UCSD-AML1 (cell line): Measurements from ENCODE around the gene ST3GAL4.

Source experiments
- DNase-seq: peaks from one replicate; lab custom pipeline; 2025; ENCODE audit not compliant: unreplicated experiment; lab: John Stamatoyannopoulos, UW

Gene ST3GAL4

GRCh38 chr11:126329644-126330211, 25.8 kb upstream of the ST3GAL4 start:
- DNase-seq: no peak

- no peak for DNase-seq
Observed at GRCh38 chr11:126331286-126331685, 24.2 kb upstream of the ST3GAL4 start.

- DNase-seq: no peak
Observed at GRCh38 chr11:126332221-126332711, 23.2 kb upstream of the ST3GAL4 start.

DNA sequence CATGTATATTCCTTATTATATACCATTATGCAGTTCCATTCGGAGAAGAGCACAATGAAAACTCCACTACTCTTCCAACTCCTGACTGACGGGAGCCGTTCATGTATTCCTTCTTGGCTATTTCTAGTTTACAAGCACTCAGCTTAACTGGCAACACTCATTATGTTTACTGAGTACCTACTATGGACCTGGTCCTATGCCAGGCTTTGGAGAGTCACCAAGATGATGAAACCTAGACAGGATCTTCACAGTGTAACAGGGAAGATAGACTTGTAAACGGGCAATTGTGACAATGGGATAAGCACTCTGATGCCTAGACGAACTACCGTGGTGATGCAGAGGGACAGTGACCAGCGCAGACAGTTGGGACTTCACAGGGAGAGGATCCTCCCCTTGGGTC, 22.3 kb upstream of the ST3GAL4 start:
- no peak for DNase-seq

GRCh38 chr11:126334659-126335462, 20.6 kb upstream of the ST3GAL4 start:
- DNase-seq: no peak

GRCh38 chr11:126335463-126335760, 20.1 kb upstream of the ST3GAL4 start:
- DNase-seq: no peak

- DNase-seq: no peak
Observed at GRCh38 chr11:126336138-126336541, 19.3 kb upstream of the ST3GAL4 start.

DNA sequence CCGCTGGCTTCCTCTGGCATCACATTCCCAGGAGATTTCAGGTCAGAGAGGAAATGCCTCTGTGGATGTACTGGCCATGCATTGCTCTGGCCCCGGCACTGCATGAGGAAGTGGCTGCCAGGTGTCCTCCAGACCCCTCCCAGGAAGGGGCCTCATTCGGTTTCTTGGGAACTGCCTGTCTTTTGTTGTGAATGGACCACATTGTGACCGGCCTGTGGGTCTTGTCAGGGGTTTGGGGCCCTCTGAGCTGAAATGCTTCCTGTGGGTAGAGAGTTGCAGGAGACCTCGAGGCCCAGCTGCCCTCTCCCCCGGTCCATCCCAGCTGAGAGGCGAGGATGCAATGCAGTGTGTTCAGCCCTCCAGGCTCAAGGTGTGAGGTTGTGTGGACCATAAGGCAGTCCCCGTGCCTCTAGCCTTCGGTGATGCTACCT, 18.8 kb upstream of the ST3GAL4 start:
- peak; percentile 57 for DNase-seq

DNA sequence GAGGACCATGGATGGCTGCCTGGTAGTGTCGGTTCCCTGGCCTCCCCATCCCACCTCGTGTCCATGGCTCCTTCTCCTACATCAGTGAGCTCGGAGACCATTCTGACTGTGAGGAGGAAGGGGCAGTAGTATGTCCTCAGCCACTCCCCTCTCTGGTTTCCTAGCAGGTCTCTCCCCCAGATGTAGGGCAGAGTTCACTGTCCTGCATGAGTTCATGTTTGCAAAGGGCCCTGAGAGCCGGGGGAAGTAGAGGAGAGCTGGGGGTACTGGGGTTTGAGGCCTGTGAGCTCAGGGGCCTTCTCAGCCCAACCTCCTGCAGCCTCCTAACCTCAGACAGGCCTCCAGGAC, 18.4 kb upstream of the ST3GAL4 start:
- no peak for DNase-seq

GRCh38 chr11:126337474-126338241, 17.8 kb upstream of the ST3GAL4 start:
- DNase-seq: no peak

DNA sequence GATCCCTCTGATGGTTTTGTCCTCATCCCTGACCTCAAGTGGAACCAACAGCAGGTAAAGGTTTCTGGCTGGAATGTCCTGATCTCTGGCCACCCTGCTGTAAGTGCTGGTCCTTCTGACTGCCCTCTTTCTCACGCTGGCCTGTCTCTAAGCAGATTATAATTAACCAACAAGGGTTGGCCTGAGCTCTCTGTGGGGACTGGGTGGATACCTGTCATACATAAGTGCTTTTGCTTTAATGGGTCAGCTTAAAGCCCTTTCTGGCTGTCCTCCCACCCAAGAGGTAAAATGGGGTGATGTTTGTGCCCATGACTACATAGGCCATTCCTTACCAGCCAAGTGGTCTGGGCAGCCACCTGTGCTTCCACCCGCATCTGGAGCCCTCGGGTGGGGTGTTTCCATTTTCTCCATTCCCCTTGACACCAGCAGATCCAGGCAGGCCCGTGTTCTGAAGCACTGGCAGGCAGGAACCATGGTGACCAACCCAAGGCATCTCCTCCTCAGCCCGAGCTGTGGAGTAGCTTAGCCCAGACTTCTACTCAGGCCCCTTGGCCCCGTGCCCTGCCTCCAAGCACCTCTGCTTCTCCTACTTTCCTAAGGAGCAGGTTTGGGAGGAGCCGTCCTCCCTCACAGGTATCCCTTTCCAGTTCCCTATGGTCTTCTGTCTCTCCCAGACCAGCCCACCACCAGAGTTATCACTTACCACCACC, 17.0 kb upstream of the ST3GAL4 start:
- no peak for DNase-seq

GRCh38 chr11:126339073-126339862, 16.2 kb upstream of the ST3GAL4 start:
- no peak for DNase-seq

- DNase-seq: no peak
Observed at GRCh38 chr11:126339863-126340434, 15.5 kb upstream of the ST3GAL4 start.

DNA sequence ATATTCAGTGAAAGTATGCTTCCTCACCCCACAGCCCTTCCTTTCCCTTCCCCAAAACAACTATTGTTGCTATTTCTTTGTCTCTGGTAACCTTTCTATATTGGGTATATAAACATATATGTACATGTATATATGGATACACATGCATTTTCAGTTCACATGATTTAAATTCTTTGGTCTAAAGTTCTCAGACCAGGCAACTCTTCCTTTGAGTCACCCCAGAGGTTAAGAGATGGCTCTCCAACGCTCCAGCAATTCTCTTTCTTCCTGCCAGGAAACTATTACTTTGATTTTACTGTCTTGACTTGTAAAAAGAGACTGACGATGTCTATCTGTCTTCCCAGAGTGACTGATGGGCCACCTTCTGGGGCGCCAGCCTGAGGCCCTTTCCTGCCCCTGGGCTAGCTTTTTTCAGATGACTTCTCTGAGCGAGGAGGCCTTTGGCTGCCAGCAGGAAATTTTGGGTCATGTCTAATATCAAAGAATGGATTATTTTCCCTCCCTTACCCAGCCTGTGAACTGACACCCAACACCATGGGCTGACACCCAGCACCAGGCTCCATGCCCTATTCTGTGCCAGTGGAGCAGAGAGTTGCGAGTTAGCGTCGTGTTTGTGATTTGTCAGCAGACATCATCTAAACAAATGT, 14.4 kb upstream of the ST3GAL4 start:
- no peak for DNase-seq

GRCh38 chr11:126341760-126342161, 13.7 kb upstream of the ST3GAL4 start:
- DNase-seq: no peak

DNA sequence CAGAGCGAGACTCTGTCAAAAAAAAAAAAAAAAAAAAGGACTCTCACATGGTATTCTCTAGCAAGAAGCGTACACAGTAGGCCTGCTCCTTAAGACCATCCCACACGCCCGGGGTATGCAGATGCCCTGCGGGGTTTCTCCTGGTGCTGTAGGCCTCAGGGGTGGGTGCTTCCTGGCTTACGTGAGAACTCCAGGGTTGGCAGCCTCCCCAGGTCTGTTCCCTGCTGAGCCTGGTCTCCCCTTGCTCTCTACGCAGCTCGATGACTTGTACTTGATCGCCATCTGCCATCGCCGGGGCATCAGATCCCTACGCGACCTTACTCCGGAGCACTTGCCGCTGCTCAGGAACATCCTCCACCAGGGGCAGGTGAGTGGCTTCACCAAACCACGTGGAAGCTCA, 12.4 kb upstream of the ST3GAL4 start:
- no peak for DNase-seq

DNA sequence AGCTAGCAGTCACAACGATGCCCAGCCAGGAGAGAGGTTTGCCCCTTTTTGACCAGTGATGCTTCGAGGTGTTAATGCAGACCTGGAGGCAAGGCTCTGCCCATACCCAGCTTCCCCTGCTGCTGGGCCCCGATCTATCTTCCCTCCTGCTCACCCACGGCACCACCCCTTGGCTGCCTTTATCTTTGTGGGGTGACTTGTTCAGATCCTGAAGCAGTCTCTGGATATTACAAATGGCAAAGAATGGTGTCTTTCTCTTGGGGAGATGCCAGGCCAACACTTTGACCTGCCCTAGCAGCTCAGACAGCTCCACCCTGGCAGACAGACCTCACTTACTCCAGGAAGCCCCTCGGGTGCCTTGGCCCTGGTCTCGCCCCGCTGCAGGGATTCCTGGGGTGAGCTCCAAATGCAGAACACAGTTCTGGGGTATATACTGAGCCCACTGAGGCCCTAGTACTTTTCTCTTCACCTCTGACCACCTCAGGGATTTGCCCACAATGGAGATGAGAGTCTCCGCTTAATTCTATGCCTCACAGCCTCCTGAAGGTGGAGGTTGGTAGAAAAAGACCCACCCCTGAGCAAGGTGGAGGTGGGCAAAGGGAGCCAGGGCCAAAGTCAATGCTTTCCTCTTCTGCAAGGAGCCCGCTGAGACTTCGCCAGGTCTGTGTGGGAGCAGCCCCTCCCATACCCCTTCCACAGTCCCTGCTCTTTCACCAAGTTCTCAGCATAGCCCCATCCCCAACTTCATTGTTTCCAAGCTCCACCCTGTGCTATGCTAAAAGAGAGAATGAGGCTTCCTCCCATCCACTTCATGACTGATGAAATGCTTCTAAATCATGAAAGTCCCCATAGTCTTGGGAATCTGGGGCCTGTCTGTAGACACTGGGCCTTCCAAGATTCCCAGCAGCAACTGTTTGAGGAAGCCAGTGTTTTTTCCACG, 11.1 kb upstream of the ST3GAL4 start:
- no peak for DNase-seq

DNA sequence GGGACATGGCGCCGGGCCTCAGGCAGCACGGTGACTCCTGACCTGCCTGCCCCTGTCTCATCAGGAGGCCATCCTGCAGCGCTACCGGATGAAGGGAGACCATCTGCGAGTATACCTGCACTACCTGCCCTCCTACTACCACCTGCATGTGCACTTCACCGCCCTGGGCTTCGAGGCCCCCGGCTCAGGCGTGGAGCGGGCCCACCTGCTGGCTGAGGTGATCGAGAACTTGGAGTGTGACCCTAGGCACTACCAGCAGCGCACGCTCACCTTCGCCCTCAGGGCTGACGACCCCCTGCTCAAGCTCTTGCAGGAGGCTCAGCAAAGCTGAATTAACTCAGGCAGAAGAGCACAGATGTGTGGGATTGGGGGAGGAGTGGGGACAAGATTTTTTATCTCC, 10.2 kb upstream of the ST3GAL4 start:
- DNase-seq: no peak
